ENCODE data around the gene KITLG. TPM values are rescaled to one million over a fixed set of nuclear protein-coding genes. Genes with fewer than 3 reads are reported as not detected.

KITLG gene
- total RNA-seq, 1 experiment from 2014 or later, result not detected

DNA sequence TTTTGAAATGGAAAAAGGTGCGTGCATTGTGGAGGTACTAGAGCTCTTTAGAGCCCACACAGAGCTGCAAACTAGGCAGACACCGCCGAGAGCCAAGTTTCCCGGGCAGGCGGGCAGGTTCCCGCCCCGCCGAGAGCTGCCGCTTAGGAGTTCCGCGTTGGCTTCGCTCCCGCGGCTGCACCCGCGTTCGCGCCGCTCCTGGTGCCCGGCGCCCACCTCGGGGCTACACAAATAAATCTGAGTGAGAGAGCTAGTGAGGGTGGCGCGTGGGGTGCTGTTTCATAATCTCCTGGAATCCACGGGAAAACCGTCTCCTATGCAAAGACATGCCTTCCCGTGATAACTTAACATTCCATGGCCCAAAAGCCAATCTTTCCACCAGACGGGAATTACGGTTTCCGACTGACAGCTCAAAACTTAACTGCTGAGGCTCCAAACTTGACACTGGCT, 645 bp downstream of the KITLG start:
- Histone ChIP-seq H3K36me3 (ENCODE audit: insufficient read depth, low read length) (no peaks in the 10 kb centered on the region), H3K4me1 (ENCODE audit: low read length) (no peaks in the 10 kb centered on the region), H3K27me3 (ENCODE audit: low read length) (no peaks in the 10 kb centered on the region), H3K79me2 (ENCODE audit: low read length) (no peaks in the 10 kb centered on the region), H3K4me3 (ENCODE audit: low read length) (no peak overlapping the region), H2AFZ (ENCODE audit: low read length) (no peak overlapping the region), H3K9me3 (ENCODE audit: low read length) (no peaks in the 10 kb centered on the region), H3K9me2 (replicated peaks; ENCODE audit: insufficient read depth, low read length) (no peaks in the 10 kb centered on the region), H3K9ac (ENCODE audit: low read length) (no peak overlapping the region), H3K27ac (ENCODE audit: low read length) (no peak overlapping the region), H3K4me2 (ENCODE audit: low read depth, low read length, poor library complexity, severe bottlenecking) (no peak overlapping the region), H4K20me1 (ENCODE audit: insufficient read depth, low read depth, low read length) (no peaks in the 10 kb centered on the region)
- DNase-seq, result no peak

DNA sequence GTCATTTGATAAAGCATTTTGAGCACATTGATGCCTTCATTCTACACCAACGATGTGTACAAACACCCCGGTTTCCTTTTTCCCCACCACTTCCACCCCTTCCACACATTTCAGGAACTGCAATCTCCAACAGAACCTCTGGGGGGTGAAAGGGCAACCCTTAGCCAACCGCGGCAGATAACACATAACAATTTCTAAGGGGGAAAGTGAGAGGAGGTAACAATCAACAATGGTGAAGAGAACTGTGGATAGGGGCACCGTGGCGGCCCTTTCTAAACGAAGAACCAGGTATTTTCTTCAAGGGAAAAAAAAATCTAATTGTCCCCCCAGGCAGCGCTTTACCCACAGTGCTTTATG, 1.1 kb downstream of the KITLG start:
- Histone ChIP-seq H3K4me2 (ENCODE audit: low read depth, low read length, poor library complexity, severe bottlenecking) (no peak overlapping the region), H4K20me1 (ENCODE audit: insufficient read depth, low read depth, low read length) (no peaks in the 10 kb centered on the region), H3K27ac (ENCODE audit: low read length) (no peak overlapping the region), H3K36me3 (ENCODE audit: insufficient read depth, low read length) (no peaks in the 10 kb centered on the region), H3K27me3 (ENCODE audit: low read length) (no peaks in the 10 kb centered on the region), H3K79me2 (ENCODE audit: low read length) (no peaks in the 10 kb centered on the region), H3K9me3 (ENCODE audit: low read length) (no peaks in the 10 kb centered on the region), H3K4me1 (ENCODE audit: low read length) (no peaks in the 10 kb centered on the region), H3K9ac (ENCODE audit: low read length) (no peak overlapping the region), H3K9me2 (replicated peaks; ENCODE audit: insufficient read depth, low read length) (no peaks in the 10 kb centered on the region), H2AFZ (ENCODE audit: low read length) (no peak overlapping the region), H3K4me3 (ENCODE audit: low read length) (no peak overlapping the region)
- DNase-seq, result no peak

DNA sequence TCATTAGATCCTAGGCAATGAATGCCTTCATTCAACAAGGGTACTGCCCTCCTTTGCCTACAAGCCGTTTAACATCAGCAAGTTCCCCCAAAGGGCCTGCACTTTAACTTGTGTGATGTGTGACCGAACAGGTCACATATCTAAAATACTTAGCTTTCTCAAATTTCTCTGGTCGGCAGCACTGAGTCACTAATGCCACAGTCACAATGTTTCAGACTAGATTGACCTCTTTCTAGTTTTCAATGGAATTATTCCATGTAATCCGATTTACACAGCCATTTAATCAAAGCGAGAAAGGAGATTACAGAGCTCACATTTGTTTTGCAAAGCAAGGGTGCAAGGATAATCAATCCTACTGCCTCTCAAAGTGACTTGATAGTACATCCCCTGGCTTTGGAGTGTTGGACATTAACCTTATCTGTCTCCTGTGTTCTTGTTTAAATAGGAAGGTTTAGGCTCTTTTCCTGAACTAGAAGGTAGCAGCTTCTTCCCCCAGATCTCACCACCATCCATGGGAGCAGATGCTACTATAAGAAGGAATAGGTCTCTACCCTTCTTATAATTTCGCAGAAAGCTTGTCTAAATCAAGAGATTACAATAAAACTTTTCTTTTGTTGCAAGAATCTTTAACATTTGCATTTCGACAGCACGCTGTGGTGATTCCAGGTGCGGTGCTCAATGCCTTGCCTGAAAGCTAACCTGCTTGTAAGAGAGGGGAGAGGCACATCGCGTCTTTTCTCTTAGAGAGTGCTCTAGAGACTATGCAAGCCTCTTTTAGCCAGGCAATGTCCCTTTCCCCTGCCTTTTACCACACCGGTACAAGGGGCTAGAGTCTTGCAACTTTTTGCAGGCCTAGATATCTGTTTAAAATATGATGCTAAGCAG, 1.8 kb downstream of the KITLG start:
- H3K36me3 ChIP-seq (ENCODE audit: insufficient read depth, low read length), result no peaks in the 10 kb centered on the region
- no peak overlapping the region for H3K4me3 ChIP-seq (ENCODE audit: low read length)
- H3K4me2 ChIP-seq (ENCODE audit: low read depth, low read length, poor library complexity, severe bottlenecking), result no peak overlapping the region
- H2AFZ ChIP-seq (ENCODE audit: low read length), result no peak overlapping the region
- no peaks in the 10 kb centered on the region for H3K9me2 ChIP-seq (replicated peaks; ENCODE audit: insufficient read depth, low read length)
- no peak for DNase-seq
- no peak overlapping the region for H3K9ac ChIP-seq (ENCODE audit: low read length)
- no peaks in the 10 kb centered on the region for H3K27me3 ChIP-seq (ENCODE audit: low read length)
- no peaks in the 10 kb centered on the region for H3K4me1 ChIP-seq (ENCODE audit: low read length)
- no peaks in the 10 kb centered on the region for H4K20me1 ChIP-seq (ENCODE audit: insufficient read depth, low read depth, low read length)
- H3K9me3 ChIP-seq (ENCODE audit: low read length), result no peaks in the 10 kb centered on the region
- no peaks in the 10 kb centered on the region for H3K79me2 ChIP-seq (ENCODE audit: low read length)
- H3K27ac ChIP-seq (ENCODE audit: low read length), result no peak overlapping the region

DNA sequence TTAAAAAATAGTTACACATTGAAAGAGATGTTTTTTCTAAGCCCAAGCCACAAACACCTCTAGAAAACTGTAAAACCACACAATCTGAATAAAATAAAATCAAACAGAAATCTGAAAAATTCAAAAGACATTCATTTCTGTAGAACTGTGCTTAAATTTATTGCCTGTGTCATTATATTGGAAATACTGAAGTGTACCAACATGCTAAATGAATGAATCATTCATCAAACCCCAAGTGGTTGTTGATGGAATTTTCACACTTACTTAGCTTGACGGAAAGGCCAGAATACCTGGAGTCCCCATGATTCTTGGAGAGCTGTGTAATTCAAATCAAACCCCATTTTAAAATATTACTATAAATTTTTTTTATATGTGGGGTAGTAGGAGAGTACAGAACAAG, 2.7 kb downstream of the KITLG start:
- Histone ChIP-seq H3K9ac (ENCODE audit: low read length) (no peak overlapping the region), H3K27ac (ENCODE audit: low read length) (no peak overlapping the region), H3K36me3 (ENCODE audit: insufficient read depth, low read length) (no peaks in the 10 kb centered on the region), H2AFZ (ENCODE audit: low read length) (no peak overlapping the region), H3K4me1 (ENCODE audit: low read length) (no peaks in the 10 kb centered on the region), H3K4me3 (ENCODE audit: low read length) (no peak overlapping the region), H3K9me3 (ENCODE audit: low read length) (no peaks in the 10 kb centered on the region), H4K20me1 (ENCODE audit: insufficient read depth, low read depth, low read length) (no peaks in the 10 kb centered on the region), H3K27me3 (ENCODE audit: low read length) (no peaks in the 10 kb centered on the region), H3K79me2 (ENCODE audit: low read length) (no peaks in the 10 kb centered on the region), H3K4me2 (ENCODE audit: low read depth, low read length, poor library complexity, severe bottlenecking) (no peak overlapping the region), H3K9me2 (replicated peaks; ENCODE audit: insufficient read depth, low read length) (no peaks in the 10 kb centered on the region)
- no peak for DNase-seq

DNA sequence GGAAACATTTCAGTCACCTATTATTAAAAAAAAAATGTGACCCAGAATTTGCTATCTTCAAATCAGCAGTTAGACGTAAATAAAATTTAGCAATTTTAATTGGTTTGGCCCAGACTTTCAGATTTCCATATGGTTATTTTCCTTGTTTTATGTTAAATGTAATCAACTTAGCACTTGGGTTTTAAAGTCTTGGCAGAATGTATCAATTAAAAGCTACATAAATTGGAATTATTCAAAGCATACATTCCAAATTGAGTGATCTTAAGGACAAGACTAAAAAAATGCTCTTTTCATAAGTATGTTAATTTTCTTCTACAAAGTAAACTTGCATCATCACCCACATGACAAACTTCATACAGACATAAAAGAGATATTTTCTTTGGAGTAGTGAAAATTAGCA, 3.4 kb downstream of the KITLG start:
- H3K79me2 ChIP-seq (ENCODE audit: low read length), result no peaks in the 10 kb centered on the region
- no peak overlapping the region for H3K4me3 ChIP-seq (ENCODE audit: low read length)
- H2AFZ ChIP-seq (ENCODE audit: low read length), result no peak overlapping the region
- no peak overlapping the region for H3K4me2 ChIP-seq (ENCODE audit: low read depth, low read length, poor library complexity, severe bottlenecking)
- no peaks in the 10 kb centered on the region for H3K36me3 ChIP-seq (ENCODE audit: insufficient read depth, low read length)
- no peaks in the 10 kb centered on the region for H3K27me3 ChIP-seq (ENCODE audit: low read length)
- H3K4me1 ChIP-seq (ENCODE audit: low read length), result no peaks in the 10 kb centered on the region
- no peaks in the 10 kb centered on the region for H3K9me2 ChIP-seq (replicated peaks; ENCODE audit: insufficient read depth, low read length)
- no peak for DNase-seq
- no peaks in the 10 kb centered on the region for H3K9me3 ChIP-seq (ENCODE audit: low read length)
- H3K9ac ChIP-seq (ENCODE audit: low read length), result no peak overlapping the region
- H4K20me1 ChIP-seq (ENCODE audit: insufficient read depth, low read depth, low read length), result no peaks in the 10 kb centered on the region
- no peak overlapping the region for H3K27ac ChIP-seq (ENCODE audit: low read length)

- Histone ChIP-seq H3K9me2 (replicated peaks; ENCODE audit: insufficient read depth, low read length) (no peaks in the 10 kb centered on the region), H3K27ac (ENCODE audit: low read length) (no peak overlapping the region), H2AFZ (ENCODE audit: low read length) (no peak overlapping the region), H3K9ac (ENCODE audit: low read length) (no peak overlapping the region), H3K79me2 (ENCODE audit: low read length) (no peaks in the 10 kb centered on the region), H3K27me3 (ENCODE audit: low read length) (no peaks in the 10 kb centered on the region), H3K36me3 (ENCODE audit: insufficient read depth, low read length) (no peaks in the 10 kb centered on the region), H3K9me3 (ENCODE audit: low read length) (no peaks in the 10 kb centered on the region), H3K4me3 (ENCODE audit: low read length) (no peak overlapping the region), H4K20me1 (ENCODE audit: insufficient read depth, low read depth, low read length) (no peaks in the 10 kb centered on the region), H3K4me1 (ENCODE audit: low read length) (no peaks in the 10 kb centered on the region), H3K4me2 (ENCODE audit: low read depth, low read length, poor library complexity, severe bottlenecking) (no peak overlapping the region)
- no peak for DNase-seq
Observed at GRCh38 chr12:88575361-88575970, 4.8 kb downstream of the KITLG start.

- Histone ChIP-seq H3K4me1 (ENCODE audit: low read length) (no peaks in the 10 kb centered on the region), H3K9me3 (ENCODE audit: low read length) (no peaks in the 10 kb centered on the region), H3K9me2 (replicated peaks; ENCODE audit: insufficient read depth, low read length) (no peaks in the 10 kb centered on the region), H3K27me3 (ENCODE audit: low read length) (no peaks in the 10 kb centered on the region), H3K9ac (ENCODE audit: low read length) (no peak overlapping the region), H4K20me1 (ENCODE audit: insufficient read depth, low read depth, low read length) (no peaks in the 10 kb centered on the region), H2AFZ (ENCODE audit: low read length) (no peak overlapping the region), H3K4me2 (ENCODE audit: low read depth, low read length, poor library complexity, severe bottlenecking) (no peak overlapping the region), H3K27ac (ENCODE audit: low read length) (no peak overlapping the region), H3K4me3 (ENCODE audit: low read length) (no peak overlapping the region), H3K79me2 (ENCODE audit: low read length) (no peaks in the 10 kb centered on the region), H3K36me3 (ENCODE audit: insufficient read depth, low read length) (no peaks in the 10 kb centered on the region)
- no peak for DNase-seq
Observed at GRCh38 chr12:88574278-88574677, 6.0 kb downstream of the KITLG start.

DNA sequence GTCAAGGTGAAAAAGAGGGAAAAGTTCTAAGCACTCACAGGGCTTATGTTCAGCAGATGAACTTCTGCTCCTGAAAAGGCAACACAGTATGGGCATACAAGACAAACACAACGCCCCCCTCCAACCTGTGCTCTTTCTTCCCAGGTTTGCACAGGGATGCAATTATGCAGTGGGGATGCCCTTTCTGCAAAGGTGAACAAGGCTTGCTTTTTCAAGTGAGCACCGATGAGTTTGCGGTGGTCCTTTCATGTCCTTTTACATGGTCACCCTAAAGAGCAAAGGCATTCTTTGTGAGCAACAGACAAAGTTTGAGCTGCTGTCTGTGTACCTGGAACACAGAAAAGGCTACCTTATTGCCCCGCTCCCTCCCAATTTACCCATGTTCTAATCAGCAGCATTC, 6.7 kb downstream of the KITLG start:
- Histone ChIP-seq H4K20me1 (ENCODE audit: insufficient read depth, low read depth, low read length) (no peaks in the 10 kb centered on the region), H3K27me3 (ENCODE audit: low read length) (no peaks in the 10 kb centered on the region), H3K4me2 (ENCODE audit: low read depth, low read length, poor library complexity, severe bottlenecking) (no peak overlapping the region), H3K9me2 (replicated peaks; ENCODE audit: insufficient read depth, low read length) (no peaks in the 10 kb centered on the region), H3K4me3 (ENCODE audit: low read length) (no peak overlapping the region), H3K4me1 (ENCODE audit: low read length) (no peaks in the 10 kb centered on the region), H3K79me2 (ENCODE audit: low read length) (no peaks in the 10 kb centered on the region), H3K36me3 (ENCODE audit: insufficient read depth, low read length) (no peaks in the 10 kb centered on the region), H3K27ac (ENCODE audit: low read length) (no peak overlapping the region), H2AFZ (ENCODE audit: low read length) (no peak overlapping the region), H3K9me3 (ENCODE audit: low read length) (no peaks in the 10 kb centered on the region), H3K9ac (ENCODE audit: low read length) (no peak overlapping the region)
- DNase-seq, result no peak
